Measurements from ENCODE around the gene POU6F2. TPM values are rescaled to one million over a fixed set of nuclear protein-coding genes. Genes with fewer than 3 reads are reported as not detected.

The POU6F2 gene
- total RNA-seq, 1 experiment from 2014 or later: 0.64 TPM

GRCh38 chr7:39510864-39511354, 533.2 kb downstream of the POU6F2 start:
- peaks cover 3% of the 10 kb centered on the region for H3K9me3 Mint-ChIP-seq (ENCODE audit: low read depth, unreplicated experiment)
- no peak overlapping the region for H3K27ac Mint-ChIP-seq (ENCODE audit: unreplicated experiment)
- no peaks in the 10 kb centered on the region for H3K36me3 Mint-ChIP-seq (ENCODE audit: insufficient read depth, unreplicated experiment)
- H3K4me1 Mint-ChIP-seq (ENCODE audit: low read depth, unreplicated experiment): no peaks in the 10 kb centered on the region
- no peak overlapping the region for H3K4me3 Mint-ChIP-seq (ENCODE audit: low read depth, unreplicated experiment)
- peaks cover 7% of the 10 kb centered on the region for H3K27me3 Mint-ChIP-seq (ENCODE audit: unreplicated experiment)
- CTCF ChIA-PET: interaction anchor here (0.5 kb wide), 1 partner anchor 239 kb away, joined by 3 read pairs; no protein-coding TSS in a partner anchor
- no peak for TF ChIP-seq CTCF (IDR thresholded peaks at IDR 0.05; ENCODE audit: unreplicated experiment)
- intact Hi-C loops (cut with micrococcal nuclease; ENCODE audit: unreplicated experiment): no loop called here
- DNase-seq: no peak
- BruUV-seq (replicated peaks): no TSS peak

- DNase-seq: no peak
- Mint-ChIP-seq H3K36me3 (ENCODE audit: insufficient read depth, unreplicated experiment) (no peaks in the 10 kb centered on the region), H3K4me1 (ENCODE audit: low read depth, unreplicated experiment) (no peaks in the 10 kb centered on the region), H3K4me3 (ENCODE audit: low read depth, unreplicated experiment) (no peak overlapping the region), H3K9me3 (ENCODE audit: low read depth, unreplicated experiment) (no peaks in the 10 kb centered on the region), H3K27me3 (ENCODE audit: unreplicated experiment) (peaks cover 7% of the 10 kb centered on the region), H3K27ac (ENCODE audit: unreplicated experiment) (no peak overlapping the region)
- no TSS peak for BruUV-seq (replicated peaks)
- CTCF ChIA-PET: interaction anchor here (0.7 kb wide), 1 partner anchor 21 kb away, joined by 10 read pairs; no protein-coding TSS in a partner anchor
- no peak for TF ChIP-seq CTCF (IDR thresholded peaks at IDR 0.05; ENCODE audit: unreplicated experiment)
- intact Hi-C loops (cut with micrococcal nuclease; ENCODE audit: unreplicated experiment): no loop called here
Measured at GRCh38 chr7:39515534-39516228, 538.0 kb downstream of the POU6F2 start.

- Mint-ChIP-seq H3K9me3 (ENCODE audit: low read depth, unreplicated experiment) (no peaks in the 10 kb centered on the region), H3K4me1 (ENCODE audit: low read depth, unreplicated experiment) (no peaks in the 10 kb centered on the region)
Measured at GRCh38 chr7:39516498-39516897, 538.8 kb downstream of the POU6F2 start.

GRCh38 chr7:39517240-39517639, 539.5 kb downstream of the POU6F2 start:
- peaks cover 7% of the 10 kb centered on the region for H3K27me3 Mint-ChIP-seq (ENCODE audit: unreplicated experiment)
- H3K4me3 Mint-ChIP-seq (ENCODE audit: low read depth, unreplicated experiment): no peak overlapping the region
- BruUV-seq (replicated peaks): no TSS peak
- no peaks in the 10 kb centered on the region for H3K9me3 Mint-ChIP-seq (ENCODE audit: low read depth, unreplicated experiment)
- no peaks in the 10 kb centered on the region for H3K36me3 Mint-ChIP-seq (ENCODE audit: insufficient read depth, unreplicated experiment)
- TF ChIP-seq CTCF (IDR thresholded peaks at IDR 0.05; ENCODE audit: unreplicated experiment): no peak
- CTCF ChIA-PET: interaction anchor here (0.5 kb wide), 1 partner anchor 747 kb away, joined by 5 read pairs; no protein-coding TSS in a partner anchor
- intact Hi-C loops (cut with micrococcal nuclease; ENCODE audit: unreplicated experiment): no loop called here
- H3K4me1 Mint-ChIP-seq (ENCODE audit: low read depth, unreplicated experiment): no peaks in the 10 kb centered on the region
- H3K27ac Mint-ChIP-seq (ENCODE audit: unreplicated experiment): no peak overlapping the region
- DNase-seq: no peak

More at GRCh38 chr7:39516498-39516897, 538.8 kb downstream of the POU6F2 start:
- DNase-seq: no peak
- Mint-ChIP-seq H3K36me3 (ENCODE audit: insufficient read depth, unreplicated experiment) (no peaks in the 10 kb centered on the region), H3K27ac (ENCODE audit: unreplicated experiment) (no peak overlapping the region), H3K27me3 (ENCODE audit: unreplicated experiment) (peaks cover 7% of the 10 kb centered on the region), H3K4me3 (ENCODE audit: low read depth, unreplicated experiment) (no peak overlapping the region)
- no peak for TF ChIP-seq CTCF (IDR thresholded peaks at IDR 0.05; ENCODE audit: unreplicated experiment)
- BruUV-seq (replicated peaks): no TSS peak
- CTCF ChIA-PET: no interaction called here
- intact Hi-C loops (cut with micrococcal nuclease; ENCODE audit: unreplicated experiment): no loop called here

Other genes with a start within 250 kb of the POU6F2 start
- 249 and 292 TPM in 2 replicates for gene VPS41, start 68.7 kb upstream of the POU6F2 start, total RNA-seq (2022)